Measurements from ENCODE around the gene BRD4.

BRD4 gene

DNA sequence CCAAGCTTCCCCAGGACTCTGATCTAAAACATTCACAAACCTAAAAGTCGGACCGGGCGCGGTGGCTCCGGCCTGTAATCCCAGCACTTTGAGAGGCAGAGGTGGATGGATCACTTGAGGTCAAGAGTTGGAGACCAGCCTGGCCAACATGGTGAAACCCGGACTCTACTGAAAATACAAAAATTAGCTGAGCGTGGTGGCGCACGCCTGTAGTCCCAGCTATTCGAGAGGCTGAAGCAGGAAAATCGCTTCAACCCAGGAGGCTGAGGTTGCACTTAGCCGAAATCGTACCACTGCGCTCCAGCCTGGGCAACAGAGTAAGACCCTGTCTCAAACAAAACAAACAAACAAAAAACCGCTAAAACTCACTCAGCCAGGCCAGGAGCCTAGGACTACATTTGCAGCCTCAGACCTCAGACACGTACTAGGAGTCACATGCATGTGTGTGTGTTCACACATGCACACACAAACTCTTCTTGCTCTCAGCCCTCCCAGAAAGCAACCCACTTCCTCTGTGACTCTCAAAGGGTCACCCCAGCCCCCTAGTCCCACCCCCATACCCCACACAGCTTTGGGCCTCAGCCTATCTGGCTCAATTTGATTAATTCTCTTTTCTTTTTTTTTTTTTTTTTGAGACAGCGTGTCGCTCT is 130.8 kb downstream of the BRD4 start:
- no peak overlapping the region for H3K4me3 ChIP-seq (ENCODE audit: low read length)
- no peak overlapping the region for H3K4me2 ChIP-seq (ENCODE audit: low read length)
- H3K27ac ChIP-seq (ENCODE audit: low read depth, low read length), result no peak overlapping the region
- TF ChIP-seq EZH2phosphoT487 (IDR thresholded peaks at IDR 0.05; ENCODE audit: borderline replicate concordance, low read length) (no peak), CTCF (IDR thresholded peaks at IDR 0.05; ENCODE audit: low read depth, low read length, poor library complexity, severe bottlenecking) (no peak)
- H3K36me3 ChIP-seq (ENCODE audit: control insufficient read depth, low read length), result no peaks in the 10 kb centered on the region
- H3K27me3 ChIP-seq (ENCODE audit: control insufficient read depth, low read length), result no peaks in the 10 kb centered on the region
- no peaks in the 10 kb centered on the region for H3K79me2 ChIP-seq (ENCODE audit: control insufficient read depth, low read length)
- H3K9me3 ChIP-seq (ENCODE audit: control insufficient read depth, insufficient read depth, low read length), result no peaks in the 10 kb centered on the region
- H3F3A ChIP-seq (ENCODE audit: control insufficient read depth, insufficient read depth), result peaks cover 5% of the 10 kb centered on the region; the same call in 1 of the 2 replicates
- H3K4me1 ChIP-seq (ENCODE audit: control insufficient read depth, low read length), result peaks cover 16% of the 10 kb centered on the region
- H4K20me1 ChIP-seq (ENCODE audit: control insufficient read depth, insufficient read depth, low read depth, low read length), result peaks cover 3% of the 10 kb centered on the region; the same call in 1 of the 2 replicates
- H3K9me2 ChIP-seq (replicated peaks; ENCODE audit: control insufficient read depth, low read length), result no peaks in the 10 kb centered on the region

- H3K4me3 ChIP-seq (ENCODE audit: low read length), result no peak within 1 kb of the TSS
- H3K36me3 ChIP-seq (ENCODE audit: control insufficient read depth, low read length), result no peaks in the 10 kb centered on the region
- no peak within 1 kb of the TSS for H3K4me2 ChIP-seq (ENCODE audit: low read length)
- H3K27me3 ChIP-seq (ENCODE audit: control insufficient read depth, low read length), result no peaks in the 10 kb centered on the region
- H3K4me1 ChIP-seq (ENCODE audit: control insufficient read depth, low read length), result peaks cover 19% of the 10 kb centered on the region
- TF ChIP-seq CTCF (IDR thresholded peaks at IDR 0.05; ENCODE audit: low read depth, low read length, poor library complexity, severe bottlenecking), result no peak
- no peak for TF ChIP-seq EZH2phosphoT487 (IDR thresholded peaks at IDR 0.05; ENCODE audit: borderline replicate concordance, low read length)
- H3K27ac ChIP-seq (ENCODE audit: low read depth, low read length), result no peak within 1 kb of the TSS
- peaks cover 3% of the 10 kb centered on the region; the same call in 1 of the 2 replicates for H4K20me1 ChIP-seq (ENCODE audit: control insufficient read depth, insufficient read depth, low read depth, low read length)
- H3K9me3 ChIP-seq (ENCODE audit: control insufficient read depth, insufficient read depth, low read length), result no peaks in the 10 kb centered on the region
- H3K79me2 ChIP-seq (ENCODE audit: control insufficient read depth, low read length), result no peaks in the 10 kb centered on the region
- H3K9me2 ChIP-seq (replicated peaks; ENCODE audit: control insufficient read depth, low read length), result no peaks in the 10 kb centered on the region
- peaks cover 5% of the 10 kb centered on the region; the same call in 1 of the 2 replicates for H3F3A ChIP-seq (ENCODE audit: control insufficient read depth, insufficient read depth)
These were observed 131.6 kb downstream of the BRD4 start, which contains the start of gene NOTCH3 for GRCh38 chr19:15200553-15201364. Gene NOTCH3, minus strand, starts transcription at chr19:15200995. Its CDS starts 90 bp downstream, at chr19:15200905.

DNA sequence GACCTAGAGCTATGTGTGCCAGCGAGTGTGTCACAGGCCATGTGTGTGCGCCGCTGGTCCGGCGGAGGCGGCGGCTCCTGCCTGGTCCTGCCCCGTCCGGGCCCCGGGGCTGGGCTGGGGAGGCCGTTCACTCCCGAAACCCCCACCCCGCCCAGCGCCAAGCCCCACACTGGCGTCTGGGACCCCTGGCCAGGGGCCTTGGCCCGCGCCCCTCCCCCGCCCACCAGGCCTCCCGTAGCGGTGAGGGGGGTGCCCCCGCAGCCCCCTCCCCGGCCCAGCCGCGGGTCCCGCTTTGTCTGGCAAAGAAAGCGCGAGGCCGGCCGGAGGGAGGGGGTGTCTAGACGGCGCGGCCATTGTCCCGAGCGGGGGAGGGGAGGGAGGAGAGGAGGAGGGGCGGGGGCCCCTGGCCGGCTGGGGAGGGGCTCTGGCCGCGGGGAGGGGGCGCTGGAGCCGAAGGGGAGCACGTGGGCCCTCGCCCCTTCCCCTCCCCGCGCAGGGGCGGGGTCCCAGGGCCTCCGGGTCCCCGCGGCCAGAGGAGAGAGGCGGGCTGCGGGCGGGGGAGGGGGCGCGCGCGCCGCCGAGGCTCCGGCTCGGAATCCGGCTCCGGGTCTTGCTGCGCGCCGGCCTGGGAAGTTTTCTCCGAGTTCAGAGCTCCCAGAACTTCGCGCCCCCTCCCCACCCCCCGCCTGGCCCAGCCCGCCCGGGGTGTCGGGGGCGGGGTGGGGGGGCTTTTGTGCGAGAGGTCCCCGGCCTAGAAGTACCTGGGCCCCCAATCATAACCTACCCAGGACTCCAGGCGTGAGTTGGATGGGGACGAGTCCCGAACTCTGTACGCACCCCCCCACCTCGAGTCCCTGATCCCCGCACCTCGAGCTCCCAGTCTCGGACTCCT is 132.4 kb downstream of the BRD4 start:
- H3K4me2 ChIP-seq (ENCODE audit: low read length), result no peak overlapping the region
- H3K36me3 ChIP-seq (ENCODE audit: control insufficient read depth, low read length), result no peaks in the 10 kb centered on the region
- H3K9me2 ChIP-seq (replicated peaks; ENCODE audit: control insufficient read depth, low read length), result no peaks in the 10 kb centered on the region
- TF ChIP-seq EZH2phosphoT487 (IDR thresholded peaks at IDR 0.05; ENCODE audit: borderline replicate concordance, low read length), result no peak
- TF ChIP-seq CTCF (IDR thresholded peaks at IDR 0.05; ENCODE audit: low read depth, low read length, poor library complexity, severe bottlenecking), result no peak
- peaks cover 3% of the 10 kb centered on the region; the same call in 1 of the 2 replicates for H4K20me1 ChIP-seq (ENCODE audit: control insufficient read depth, insufficient read depth, low read depth, low read length)
- peaks cover 1% of the 10 kb centered on the region; the same call in 1 of the 2 replicates for H3K27me3 ChIP-seq (ENCODE audit: control insufficient read depth, low read length)
- peaks cover 5% of the 10 kb centered on the region; the same call in 1 of the 2 replicates for H3F3A ChIP-seq (ENCODE audit: control insufficient read depth, insufficient read depth)
- no peak overlapping the region for H3K27ac ChIP-seq (ENCODE audit: low read depth, low read length)
- no peak overlapping the region for H3K4me3 ChIP-seq (ENCODE audit: low read length)
- peaks cover 19% of the 10 kb centered on the region for H3K4me1 ChIP-seq (ENCODE audit: control insufficient read depth, low read length)
- no peaks in the 10 kb centered on the region for H3K79me2 ChIP-seq (ENCODE audit: control insufficient read depth, low read length)
- no peaks in the 10 kb centered on the region for H3K9me3 ChIP-seq (ENCODE audit: control insufficient read depth, insufficient read depth, low read length)

Data from DOHH2 (cell line).